ENCODE data around the gene PSMC3. TPM values are rescaled to one million over a fixed set of nuclear protein-coding genes. Genes with fewer than 3 reads are reported as not detected.

Gene PSMC3
- polyA plus RNA-seq, 5 donors, result 120 to 156 (median 139) TPM

GRCh38 chr11:47396049-47396320, 30.3 kb downstream of the PSMC3 start:
- no peak for DNase-seq

GRCh38 chr11:47395223-47396048, 30.8 kb downstream of the PSMC3 start:
- DNase-seq, result no peak

- DNase-seq, result no peak
Observed at GRCh38 chr11:47394322-47395222, 31.7 kb downstream of the PSMC3 start.

- no peak for DNase-seq
Observed at GRCh38 chr11:47394050-47394321, 32.3 kb downstream of the PSMC3 start.

- no peak for DNase-seq
Observed at GRCh38 chr11:47393163-47394049, 32.8 kb downstream of the PSMC3 start.

GRCh38 chr11:47392546-47393162, 33.6 kb downstream of the PSMC3 start:
- DNase-seq, result no peak

- DNase-seq, result no peak
Observed at GRCh38 chr11:47391711-47392432, 34.4 kb downstream of the PSMC3 start.

- no peak for DNase-seq
Observed at GRCh38 chr11:47391077-47391583, 35.1 kb downstream of the PSMC3 start.

GRCh38 chr11:47390422-47390760, 35.8 kb downstream of the PSMC3 start:
- no peak for DNase-seq

- no peak for DNase-seq
Observed at GRCh38 chr11:47389577-47390421, 36.4 kb downstream of the PSMC3 start.

- no peak for DNase-seq
Observed at GRCh38 chr11:47388697-47389576, 37.3 kb downstream of the PSMC3 start.

- DNase-seq, result no peak
Observed at GRCh38 chr11:47387944-47388696, 38.1 kb downstream of the PSMC3 start.

- no peak for DNase-seq
Observed at GRCh38 chr11:47384498-47384897, 41.7 kb downstream of the PSMC3 start.

- no peak for DNase-seq
Observed at GRCh38 chr11:47383071-47383470, 43.2 kb downstream of the PSMC3 start.

- DNase-seq, result no peak
Observed at GRCh38 chr11:47380078-47380477, 46.2 kb downstream of the PSMC3 start.

- no peak for DNase-seq
Observed at GRCh38 chr11:47379317-47379716, 46.9 kb downstream of the PSMC3 start.

- DNase-seq, result no peak
Observed at GRCh38 chr11:47378836-47379170, 47.4 kb downstream of the PSMC3 start.

All from right lung (tissue), 5 donors.